GM23338 (cell line): ENCODE results near the gene SPRED2. TPM values are rescaled to one million over a fixed set of nuclear protein-coding genes. Genes with fewer than 3 reads are reported as not detected.

Source experiments
- ATAC-seq: fragments of 200-7000 bp; cut with Tn5 transposase; 3 replicates; pipeline ENCODE4 v1.9.1; 2020
- DNase-seq: peaks from one replicate; pipeline ENCODE4 v3.0.0-alpha.2; 2015; ENCODE audit warnings: low spot score
- H2AFZ ChIP-seq: fragments of 200-600 bp; sonication (generic); 2 replicates; pipeline ENCODE4 v1.8.0; 2016; ENCODE audit warnings: antibody characterized with exemption, mild to moderate bottlenecking, moderate library complexity
- H3F3A ChIP-seq: fragments of 200-600 bp; sonication (generic); replicated peaks from 2 replicates; pipeline ENCODE4 v1.8.0; 2017; ENCODE audit warnings: antibody characterized with exemption, mixed run types, low read depth
- H3K27ac ChIP-seq: fragments of 200-600 bp; sonication (generic); 2 replicates; pipeline ENCODE4 v1.6.1; 2016; ENCODE audit warnings: low read depth
- H3K27me3 ChIP-seq: fragments of 200-600 bp; sonication (generic); 2 replicates; pipeline ENCODE4 v1.8.0; 2016; ENCODE audit warnings: mild to moderate bottlenecking, mixed run types, moderate library complexity; ENCODE audit not compliant: insufficient read depth
- H3K36me3 ChIP-seq: fragments of 200-600 bp; sonication (generic); 2 replicates; pipeline ENCODE4 v1.8.0; 2016; ENCODE audit warnings: mild to moderate bottlenecking; ENCODE audit not compliant: insufficient read depth
- H3K4me1 ChIP-seq: fragments of 200-600 bp; sonication (generic); 2 replicates; pipeline ENCODE4 v1.8.0; 2016; ENCODE audit warnings: mild to moderate bottlenecking, moderate library complexity; ENCODE audit not compliant: insufficient read depth
- H3K4me2 ChIP-seq: fragments of 200-600 bp; sonication (generic); 2 replicates; pipeline ENCODE4 v1.7.1; 2017; ENCODE audit warnings: mixed run types
- H3K4me3 ChIP-seq: fragments of 200-600 bp; sonication (generic); 2 replicates; pipeline ENCODE4 v1.6.1; 2016; ENCODE audit warnings: mixed run types
- H3K79me2 ChIP-seq: fragments of 200-600 bp; sonication (generic); replicated peaks from 2 replicates; pipeline ENCODE4 v1.8.0; 2017; ENCODE audit warnings: mild to moderate bottlenecking; ENCODE audit not compliant: insufficient read depth
- H3K9me2 ChIP-seq: fragments of 200-600 bp; sonication (generic); 2 replicates; pipeline ENCODE4 v1.8.0; 2017; ENCODE audit not compliant: insufficient read depth
- H4K20me1 ChIP-seq: fragments of 200-600 bp; sonication (generic); replicated peaks from 2 replicates; pipeline ENCODE4 v1.8.0; 2017; ENCODE audit warnings: mild to moderate bottlenecking; ENCODE audit not compliant: insufficient read depth
- H3K27ac Mint-ChIP-seq: 2 replicates; pipeline ENCODE4 v1.8.0; 2020; ENCODE audit warnings: inconsistent platforms, mild to moderate bottlenecking, moderate library complexity, mixed read lengths
- H3K27me3 Mint-ChIP-seq: 3 replicates; pipeline ENCODE4 v1.8.0; 2022; ENCODE audit warnings: low read depth, mild to moderate bottlenecking, moderate library complexity, mixed read lengths, inconsistent platforms; ENCODE audit not compliant: insufficient read depth, poor library complexity
- H3K36me3 Mint-ChIP-seq: 3 replicates; pipeline ENCODE4 v1.8.0; 2021; ENCODE audit warnings: low read depth, mild to moderate bottlenecking, inconsistent platforms, moderate library complexity, mixed read lengths
- H3K4me1 Mint-ChIP-seq: 3 replicates; pipeline ENCODE4 v1.8.0; 2020; ENCODE audit warnings: mild to moderate bottlenecking, inconsistent platforms, mixed read lengths
- H3K4me3 Mint-ChIP-seq: 3 replicates; pipeline ENCODE4 v1.8.0; 2021; ENCODE audit warnings: moderate library complexity, mild to moderate bottlenecking, inconsistent platforms, mixed read lengths
- H3K9me3 Mint-ChIP-seq: 3 replicates; pipeline ENCODE4 v1.8.0; 2020; ENCODE audit warnings: moderate library complexity, mild to moderate bottlenecking, inconsistent platforms, mixed read lengths
- CREB1 ChIP-seq: fragments of 250-450 bp; sonication (Bioruptor Pico); IDR thresholded peaks from 2 replicates; pipeline ENCODE4 v1.5.0; 2020; ENCODE audit warnings: low read depth, mild to moderate bottlenecking, moderate library complexity
- CTCF ChIP-seq, 2 experiments: fragments of 200-600 bp in 1 of 2; sonication (generic) in 1 of 2; conservative IDR thresholded peaks; 2 replicates each; pipeline versions ENCODE4 v1.5.1 to v1.6.1; 2016 to 2017; ENCODE audit warnings: antibody characterized with exemption in 2 of 2, low read depth in 2 of 2, mild to moderate bottlenecking in 2 of 2, moderate library complexity in 1 of 2
- ETS1 ChIP-seq: IDR thresholded peaks from 2 replicates; pipeline ENCODE4 v1.6.1; 2016; ENCODE audit warnings: antibody characterized with exemption
- EZH2phosphoT487 ChIP-seq: fragments of 200-600 bp; sonication (generic); IDR thresholded peaks from one replicate; pipeline ENCODE4 v1.8.1; 2018; ENCODE audit warnings: antibody characterized with exemption; ENCODE audit not compliant: unreplicated experiment
- JUNB ChIP-seq: IDR thresholded peaks from one replicate; pipeline ENCODE4 v1.6.1; 2016; ENCODE audit warnings: antibody characterized with exemption; ENCODE audit not compliant: unreplicated experiment
- NANOG ChIP-seq: IDR thresholded peaks from 2 replicates; pipeline ENCODE4 v1.6.1; 2016; ENCODE audit warnings: antibody characterized with exemption, borderline replicate concordance
- REST ChIP-seq: IDR thresholded peaks from one replicate; pipeline ENCODE4 v1.6.1; 2018; ENCODE audit warnings: antibody characterized with exemption; ENCODE audit not compliant: unreplicated experiment
- polyA plus RNA-seq: library from polyadenylated mRNA; unstranded; fragments of >200 nt; fragmentation: Nextera tagmentation; extraction: Ambion mirVana; gene quantifications from 2 replicates; pipeline ENCODE4 v1.2.1, GENCODE V29; 2016
- total RNA-seq: library from RNA; depleted of rRNA; stranded (reverse); fragments of >200 nt; shearing (Covaris generic); gene quantifications from 2 replicates; pipeline ENCODE4 v1.2.3, GENCODE V29; 2014

Gene SPRED2
- total and polyA plus RNA-seq, 2 experiments from 2014 or later, result 8.7 to 13.0 TPM

- TF ChIP-seq CTCF (conservative IDR thresholded peaks at IDR 0.05; ENCODE audit: low read depth in 2 of 2) (no peak), JUNB (no peak), CREB1 (CRISPR knock-in tag) (no peak), EZH2phosphoT487 (no peak), REST (no peak)
Measured at GRCh38 chr2:65396348-65397026, 35.9 kb downstream of the SPRED2 start (continued).

- ATAC-seq (no peak), DNase-seq (no peak)
- Histone ChIP-seq H3K4me1 (peaks cover 16% of the 10 kb centered on the region), H2AFZ (no peak overlapping the region), H3K36me3 (no peaks in the 10 kb centered on the region), H3K4me2 (no peak overlapping the region), H3F3A (no peaks in the 10 kb centered on the region), H3K4me3 (no peak overlapping the region), H3K27ac (no peak overlapping the region), H3K27me3 (no peaks in the 10 kb centered on the region), H3K79me2 (peaks cover 52% of the 10 kb centered on the region), H3K9me2 (no peaks in the 10 kb centered on the region), H4K20me1 (peaks cover 41% of the 10 kb centered on the region)
- H3K27ac Mint-ChIP-seq, result no peak overlapping the region
- no peak overlapping the region for H3K4me3 Mint-ChIP-seq
- H3K4me1 Mint-ChIP-seq, result peaks cover 37% of the 10 kb centered on the region
- peaks cover 2% of the 10 kb centered on the region for H3K27me3 Mint-ChIP-seq
- no peaks in the 10 kb centered on the region for H3K36me3 Mint-ChIP-seq
- no peaks in the 10 kb centered on the region for H3K9me3 Mint-ChIP-seq
- TF ChIP-seq ETS1, result no peak
- no peak for TF ChIP-seq JUNB
- no peak for TF ChIP-seq NANOG
- TF ChIP-seq CTCF (conservative IDR thresholded peaks at IDR 0.05; ENCODE audit: low read depth in 2 of 2), result no peak
Measured at GRCh38 chr2:65395621-65396347, 36.6 kb downstream of the SPRED2 start.
